AG09319 (cell line): Measurements from ENCODE around the gene KLHL13.

Experiments used
- DNase-seq: peaks from one replicate; pipeline ENCODE4 v3.0.0-alpha.2; 2010; ENCODE audit warnings: low read depth; ENCODE audit errors: extremely low read depth
- CTCF ChIP-seq: IDR thresholded peaks from 2 replicates; pipeline ENCODE4 v1.5.1; 2011; ENCODE audit warnings: low read depth, mild to moderate bottlenecking, inconsistent platforms, low read length, moderate library complexity

The KLHL13 gene

GRCh38 chrX:118115953-118116712 is 477 bp downstream of the KLHL13 start:
- DNase-seq, result no peak
- TF ChIP-seq CTCF, result no peak

GRCh38 chrX:118114971-118115370 is 1.6 kb downstream of the KLHL13 start:
- no peak for TF ChIP-seq CTCF

GRCh38 chrX:118109065-118109464 is 7.5 kb downstream of the KLHL13 start:
- TF ChIP-seq CTCF, result no peak
- DNase-seq, result no peak

More at GRCh38 chrX:118114971-118115370, 1.6 kb downstream of the KLHL13 start:
- no peak for DNase-seq

GRCh38 chrX:118108304-118108703 is 8.3 kb downstream of the KLHL13 start:
- TF ChIP-seq CTCF, result no peak
- no peak for DNase-seq

GRCh38 chrX:118100091-118100490 is 16.5 kb downstream of the KLHL13 start:
- no peak for TF ChIP-seq CTCF
- no peak for DNase-seq

GRCh38 chrX:118088084-118088483 is 28.5 kb downstream of the KLHL13 start:
- no peak for TF ChIP-seq CTCF

GRCh38 chrX:118074196-118074595 is 42.4 kb downstream of the KLHL13 start:
- TF ChIP-seq CTCF, result no peak
- DNase-seq, result no peak

More at GRCh38 chrX:118088084-118088483, 28.5 kb downstream of the KLHL13 start:
- DNase-seq, result no peak
